Uterus (tissue), 4 donors: ENCODE measurements around the gene COL18A1. TPM values are rescaled to one million over a fixed set of nuclear protein-coding genes. Genes with fewer than 3 reads are reported as not detected.
A peak's percentile ranks its signal among the peaks of the same experiment; 100 is the strongest.

ENCODE experiments used
- DNase-seq, 2 donors: peaks; one replicate each; pipeline ENCODE4 v3.0.0-alpha.2; 2019 to 2020
- H3K27ac ChIP-seq, 2 donors: fragments of 200-600 bp; sonication (generic); 1 replicate in 1 of 2; 2 replicates in 1 of 2; pipeline ENCODE4 v1.5.1; 2016 to 2018
- H3K27me3 ChIP-seq, 2 donors: fragments of 200-600 bp; sonication (generic); one replicate each; pipeline ENCODE4 v1.5.1; 2018 to 2019; ENCODE audit warnings: control low read depth in 1 of 2
- H3K36me3 ChIP-seq, 2 donors: fragments of 200-600 bp; sonication (generic); one replicate each; pipeline ENCODE4 v1.5.1; 2019; ENCODE audit warnings: control low read depth in 1 of 2
- H3K4me1 ChIP-seq, 2 donors: fragments of 200-600 bp; sonication (generic); one replicate each; pipeline ENCODE4 v1.5.1; 2018 to 2019; ENCODE audit warnings: control low read depth in 1 of 2
- H3K4me3 ChIP-seq, 2 donors: fragments of 200-600 bp; sonication (generic); 1 replicate in 1 of 2; 2 replicates in 1 of 2; pipeline ENCODE4 v1.5.1; 2018 to 2019; ENCODE audit warnings: mild to moderate bottlenecking in 1 of 2
- H3K9me3 ChIP-seq, 2 donors: fragments of 200-600 bp; sonication (generic); one replicate each; pipeline ENCODE4 v1.5.1; 2019; ENCODE audit warnings: control low read depth in 1 of 2
- CTCF ChIP-seq, 4 experiments: fragments of 200-600 bp in 2 of 4; fragments of 450-650 bp in 2 of 4; sonication (generic) in 2 of 4; IDR thresholded peaks; one replicate each; pipeline ENCODE4 v1.5.1; 2016 to 2019; ENCODE audit warnings: antibody characterized with exemption in 4 of 4, mild to moderate bottlenecking in 2 of 4, moderate library complexity in 1 of 4
- POLR2A ChIP-seq, 2 donors: fragments of 450-650 bp; IDR thresholded peaks; one replicate each; pipeline ENCODE4 v1.6.1; 2016; ENCODE audit warnings: antibody characterized with exemption in 2 of 2, mild to moderate bottlenecking in 1 of 2, moderate library complexity in 1 of 2
- intact Hi-C: fragments of 100-400 bp; cut with DNase I; formaldehyde crosslinking; loops from one replicate; pipeline ENCODE4 v1.15.1; 2023; ENCODE audit warnings: low total_unique reads
- total RNA-seq, 4 donors: library from RNA; depleted of rRNA in 3 of 4; stranded (reverse); fragments of >200 nt in 3 of 4; gene quantifications; one replicate each; pipeline versions ENCODE4 v1.1.0 to v1.2.4, GENCODE V29; 2014 to 2023
- donor health status: DM: yes; HTN: yes; CAD: no.

The COL18A1 gene
- total RNA-seq, 4 donors from 2014 or later: 73.0 to 223 (median 152) TPM

GRCh38 chr21:45540601-45540970, 135.6 kb downstream of the COL18A1 start:
- intact Hi-C loops: no loop called here
- peak in 1 of 2 donors; percentile 13 for DNase-seq
- Histone ChIP-seq H3K27ac (no peak overlapping the region), H3K27me3 (no peaks in the 10 kb centered on the region), H3K36me3 (no peaks in the 10 kb centered on the region), H3K9me3 (no peaks in the 10 kb centered on the region), H3K4me3 (no peak overlapping the region), H3K4me1 (peaks cover 0 to 7% of the 10 kb centered on the region in 2 donors)
- TF ChIP-seq POLR2A (IDR thresholded peaks at IDR 0.05): no peak
- TF ChIP-seq CTCF (IDR thresholded peaks at IDR 0.05): no peak

- Histone ChIP-seq H3K4me3 (peak overlapping the region; percentile 34 to 83), H3K36me3 (no peaks in the 10 kb centered on the region), H3K4me1 (peaks cover 0 to 7% of the 10 kb centered on the region in 2 donors), H3K27ac (peak overlapping the region; percentile 42 to 53), H3K9me3 (no peaks in the 10 kb centered on the region), H3K27me3 (no peaks in the 10 kb centered on the region)
- TF ChIP-seq CTCF (IDR thresholded peaks at IDR 0.05) (no peak), POLR2A (IDR thresholded peaks at IDR 0.05) (no peak)
- peak; percentile 71 to 72 for DNase-seq
- intact Hi-C loops: no loop called here
Observed at GRCh38 chr21:45541221-45542039, 136.5 kb downstream of the COL18A1 start.

GRCh38 chr21:45542242-45542666, 137.3 kb downstream of the COL18A1 start, which contains the start of gene SLC19A1:
Gene SLC19A1, minus strand, starts transcription at chr21:45542440. Its CDS starts 4,481 bp downstream, at chr21:45537959.
- peak within 1 kb of the TSS; percentile 53 to 54 for H3K27ac ChIP-seq
- peaks cover 0 to 7% of the 10 kb centered on the region in 2 donors for H3K4me1 ChIP-seq
- TF ChIP-seq POLR2A (IDR thresholded peaks at IDR 0.05) (peak in 1 of 2 donors; percentile 36), CTCF (IDR thresholded peaks at IDR 0.05) (peak; percentile 19 to 72 (median 70))
- intact Hi-C loops: no loop called here
- peak; percentile 33 to 70 for DNase-seq
- H3K27me3 ChIP-seq: no peaks in the 10 kb centered on the region
- peak within 1 kb of the TSS; percentile 34 to 83 for H3K4me3 ChIP-seq
- no peaks in the 10 kb centered on the region for H3K36me3 ChIP-seq
- H3K9me3 ChIP-seq: no peaks in the 10 kb centered on the region

GRCh38 chr21:45542667-45543370, 137.9 kb downstream of the COL18A1 start:
- Histone ChIP-seq H3K27ac (peak overlapping the region; percentile 53 to 54), H3K36me3 (no peaks in the 10 kb centered on the region), H3K4me3 (peak overlapping the region; percentile 34 to 83), H3K27me3 (no peaks in the 10 kb centered on the region), H3K4me1 (peaks cover 0 to 7% of the 10 kb centered on the region in 2 donors), H3K9me3 (no peaks in the 10 kb centered on the region)
- intact Hi-C loops: no loop called here
- TF ChIP-seq POLR2A (IDR thresholded peaks at IDR 0.05): no peak
- no peak for TF ChIP-seq CTCF (IDR thresholded peaks at IDR 0.05)
- DNase-seq: peak; percentile 25 to 36

- Histone ChIP-seq H3K4me1 (peaks cover 0 to 7% of the 10 kb centered on the region in 2 donors), H3K9me3 (no peaks in the 10 kb centered on the region), H3K36me3 (no peaks in the 10 kb centered on the region), H3K4me3 (no peak overlapping the region), H3K27ac (no peak overlapping the region), H3K27me3 (no peaks in the 10 kb centered on the region)
- no peak for TF ChIP-seq POLR2A (IDR thresholded peaks at IDR 0.05)
- intact Hi-C loops: no loop called here
- peak; percentile 19 to 26 for DNase-seq
Observed at GRCh38 chr21:45543371-45543709, 138.4 kb downstream of the COL18A1 start.
